H1 (cell line): ENCODE results near the gene BRME1. TPM values are rescaled to one million over a fixed set of nuclear protein-coding genes. Genes with fewer than 3 reads are reported as not detected.

Experiments used
- ASH2L ChIP-seq: fragments of 200-600, 300-600 bp; sonication (generic); IDR thresholded peaks from one replicate; pipeline ENCODE4 v1.7.1; 2017; ENCODE audit warnings: low read length
- KDM5A ChIP-seq: fragments of 200-600 bp; IDR thresholded peaks from 2 replicates; pipeline ENCODE4 v1.7.1; 2012; ENCODE audit warnings: mild to moderate bottlenecking, low read length, inconsistent platforms, mixed read lengths
- POLR2A ChIP-seq, 2 experiments: IDR thresholded peaks; 1 replicate in 1 of 2; 2 replicates in 1 of 2; pipeline ENCODE4 v1.6.1; 2011; ENCODE audit warnings: low read depth in 2 of 2, low read length in 2 of 2, mild to moderate bottlenecking in 2 of 2; ENCODE audit errors: control extremely low read depth in 1 of 2
- RNF2 ChIP-seq: fragments of 200-900, 300-1000 bp; sonication (generic); IDR thresholded peaks from 2 replicates; pipeline ENCODE4 v1.7.1; 2016; ENCODE audit warnings: borderline replicate concordance, low read depth, mild to moderate bottlenecking, antibody characterized with exemption, low read length; ENCODE audit not compliant: poor library complexity, severe bottlenecking; ENCODE audit errors: missing control alignments
- SIRT6 ChIP-seq: IDR thresholded peaks from one replicate; pipeline ENCODE4 v1.7.1; 2012; ENCODE audit warnings: low read length, inconsistent platforms
- SRF ChIP-seq: IDR thresholded peaks from 2 replicates; pipeline ENCODE4 v1.6.1; 2011; ENCODE audit warnings: mild to moderate bottlenecking, low read depth, low read length, moderate library complexity
- SUZ12 ChIP-seq: fragments of 200-600 bp; sonication (generic); IDR thresholded peaks from 2 replicates; pipeline ENCODE4 v1.6.1; 2012; ENCODE audit warnings: mild to moderate bottlenecking, inconsistent platforms, low read length, moderate library complexity, mixed read lengths
- polyA plus RNA-seq, 7 experiments: library from polyadenylated mRNA; depleted of rRNA in 3 of 7; stranded (reverse) in 5 of 7; unstranded in 2 of 7; fragments of >200 nt in 5 of 7; fragments of 200-250 nt in 2 of 7; gene quantifications; 1 replicate in 5 of 7; 2 replicates in 1 of 7; 4 replicates in 1 of 7; pipeline versions ENCODE4 v1.2.1 to v1.2.3, GENCODE V29; 2011 to 2013; ENCODE audit warnings: missing spikeins in 2 of 7, mixed read lengths in 2 of 7
- total RNA-seq: library from RNA; stranded (reverse); fragmentation: NEBNext Ultra II Directional; extraction: Animal tissue kit (Norgen Biotek cat#: 25700); gene quantifications from 2 replicates; pipeline ENCODE4 v1.2.1, GENCODE V29; 2021

The BRME1 gene
- total and polyA plus RNA-seq, 2 of the 8 experiments (the other 6 are each of a cell fraction or from before 2014, with no cell fraction given) = 4.6 to 4.7 TPM

GRCh38 chr19:13861392-13861713 lies 44.6 kb downstream of the BRME1 start (continued):
- TF ChIP-seq SUZ12 = no peak
- no peak for TF ChIP-seq KDM5A
- TF ChIP-seq SRF = no peak
- TF ChIP-seq RNF2 = no peak
- TF ChIP-seq ASH2L = no peak
- no peak for TF ChIP-seq POLR2A (IDR thresholded peaks at IDR 0.05; ENCODE audit: control extremely low read depth in 1 of 2, low read depth in 2 of 2, low read length in 2 of 2)
- no peak for TF ChIP-seq SIRT6
